T-helper 22 cell (primary cell): Measurements from ENCODE around the gene SPTLC1.
A peak's percentile ranks its signal among the peaks of the same experiment; 100 is the strongest.
"Not testable (repeated sequence)": the region's sequence is repeated elsewhere in the genome, so short reads cannot be mapped to it uniquely, and the experiment has no call there.

Experiments used
- DNase-seq: peaks from one replicate; pipeline ENCODE4 v3.0.0-alpha.2; 2020; ENCODE audit warnings: low read depth

The SPTLC1 gene

GRCh38 chr9:92115071-92115858, at the start of gene SPTLC1:
Gene SPTLC1 (minus strand): TSS chr9:92115413. CDS start chr9:92115370, 43 bp downstream.
- DNase-seq, result peak; percentile 85

GRCh38 chr9:92164975-92165374, 49.8 kb upstream of the SPTLC1 start:
- no peak for DNase-seq

GRCh38 chr9:92164490-92164889, 49.3 kb upstream of the SPTLC1 start:
- no peak for DNase-seq

- no peak for DNase-seq
Measured at GRCh38 chr9:92163276-92163675, 48.1 kb upstream of the SPTLC1 start.

GRCh38 chr9:92160786-92161185, 45.6 kb upstream of the SPTLC1 start:
- no peak for DNase-seq

GRCh38 chr9:92159058-92159457, 43.8 kb upstream of the SPTLC1 start:
- DNase-seq, result no peak

GRCh38 chr9:92158097-92158601, 42.9 kb upstream of the SPTLC1 start:
- DNase-seq, result no peak

GRCh38 chr9:92155736-92156135, 40.5 kb upstream of the SPTLC1 start:
- DNase-seq, result not testable (repeated sequence)

- no peak for DNase-seq
Measured at GRCh38 chr9:92155221-92155620, 40.0 kb upstream of the SPTLC1 start.

GRCh38 chr9:92153466-92154415, 38.5 kb upstream of the SPTLC1 start:
- DNase-seq, result not testable (repeated sequence)

GRCh38 chr9:92151691-92152393, 36.6 kb upstream of the SPTLC1 start:
- DNase-seq, result no peak

GRCh38 chr9:92150501-92151470, 35.6 kb upstream of the SPTLC1 start:
- DNase-seq, result not testable (repeated sequence)

- no peak for DNase-seq
Measured at GRCh38 chr9:92147852-92148180, 32.6 kb upstream of the SPTLC1 start.

GRCh38 chr9:92147030-92147851, 32.0 kb upstream of the SPTLC1 start:
- no peak for DNase-seq

GRCh38 chr9:92146610-92147009, 31.4 kb upstream of the SPTLC1 start:
- no peak for DNase-seq

GRCh38 chr9:92145784-92146183, 30.6 kb upstream of the SPTLC1 start:
- DNase-seq, result not testable (repeated sequence)

- no peak for DNase-seq
Measured at GRCh38 chr9:92142329-92142728, 27.1 kb upstream of the SPTLC1 start.

GRCh38 chr9:92141144-92142129, 26.2 kb upstream of the SPTLC1 start:
- DNase-seq, result no peak

GRCh38 chr9:92140754-92141143, 25.5 kb upstream of the SPTLC1 start:
- DNase-seq, result no peak
